Measurements from ENCODE around the gene PGA3.
"Not testable (repeated sequence)": the region's sequence is repeated elsewhere in the genome, so short reads cannot be mapped to it uniquely, and the experiment has no call there.

The PGA3 gene

GRCh38 chr11:61250796-61251765 lies 47.8 kb downstream of the PGA3 start:
- not testable (repeated sequence) for DNase-seq (ENCODE audit: low spot score)

GRCh38 chr11:61252332-61252731 lies 49.0 kb downstream of the PGA3 start:
- DNase-seq (ENCODE audit: low spot score) = not testable (repeated sequence)

GRCh38 chr11:61254403-61255025 lies 51.2 kb downstream of the PGA3 start:
- DNase-seq (ENCODE audit: low spot score) = peak; percentile 95

GRCh38 chr11:61256710-61257482 lies 53.6 kb downstream of the PGA3 start:
- DNase-seq (ENCODE audit: low spot score) = no peak

- no peak for DNase-seq (ENCODE audit: low spot score)
Measured at GRCh38 chr11:61258546-61258945, 55.2 kb downstream of the PGA3 start.

GRCh38 chr11:61259363-61259762 lies 56.0 kb downstream of the PGA3 start:
- no peak for DNase-seq (ENCODE audit: low spot score)

Data from HuH-7 (cell line).